Inflammatory macrophage treated with lipopolysaccharide for 4 hours (primary cell): ENCODE measurements around the gene SCMH1.
A peak's percentile ranks its signal among the peaks of the same experiment; 100 is the strongest.

ENCODE experiments used
- DNase-seq: peaks from one replicate; pipeline ENCODE4 v3.0.0-alpha.2; 2020

Gene SCMH1

GRCh38 chr1:41078616-41079015 is 163.5 kb downstream of the SCMH1 start:
- no peak for DNase-seq

DNA sequence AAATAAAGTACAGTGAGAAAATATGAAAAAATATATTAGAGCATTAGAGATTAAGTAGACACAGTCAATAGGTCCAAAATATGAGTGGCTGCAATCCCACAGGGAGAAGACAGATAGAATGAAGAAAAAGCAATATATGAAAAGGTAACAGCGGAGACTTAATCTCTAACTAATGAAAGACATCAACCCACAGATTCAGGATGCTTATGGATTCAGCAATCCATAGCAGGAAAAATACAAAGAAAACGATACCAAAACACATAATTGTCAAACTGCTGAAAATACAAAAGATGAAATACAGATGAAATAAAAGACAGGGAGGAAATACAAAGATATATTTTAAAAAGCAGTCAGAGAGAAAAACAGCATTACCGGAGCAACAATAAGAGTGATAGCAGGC is 163.9 kb downstream of the SCMH1 start:
- no peak for DNase-seq

GRCh38 chr1:41073971-41074370 is 168.1 kb downstream of the SCMH1 start:
- DNase-seq: no peak

DNA sequence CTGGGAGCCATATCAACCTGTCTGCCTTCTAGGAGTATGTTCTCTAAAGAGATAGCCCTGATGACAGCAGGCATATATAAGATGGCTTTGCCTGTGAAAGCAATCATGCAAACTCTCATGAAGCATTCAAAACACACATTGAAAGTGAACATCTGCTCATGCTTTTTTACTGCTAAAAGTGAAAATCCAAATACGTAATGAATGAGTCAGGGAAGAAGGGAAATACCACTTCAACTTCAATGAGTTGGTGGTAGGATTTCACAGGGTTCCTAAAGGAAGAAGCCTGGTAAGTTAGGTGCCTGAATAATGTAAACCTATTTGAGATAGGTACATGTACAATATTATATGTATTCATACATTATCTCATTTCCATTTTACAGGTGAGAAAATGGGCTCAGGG is 170.1 kb downstream of the SCMH1 start:
- no peak for DNase-seq

DNA sequence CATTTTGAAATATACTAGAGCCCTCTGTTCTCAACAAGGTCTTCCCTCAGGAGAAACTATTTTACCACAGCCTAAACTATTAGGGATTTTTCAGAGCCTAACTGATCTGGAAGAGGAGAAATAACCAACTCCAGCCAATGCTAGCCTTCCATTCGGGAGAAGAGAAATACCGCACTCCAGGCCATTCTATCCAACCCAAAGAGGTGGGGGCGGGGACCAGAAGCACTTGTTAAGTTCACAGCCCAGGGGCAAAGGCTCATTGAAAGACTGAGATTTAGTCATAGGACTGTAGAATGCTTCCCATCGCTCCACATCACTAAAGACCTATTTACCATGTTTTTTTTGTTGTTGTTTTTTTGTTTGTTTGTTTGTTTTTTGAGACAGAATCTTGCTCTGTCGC is 185.2 kb downstream of the SCMH1 start:
- DNase-seq: no peak

DNA sequence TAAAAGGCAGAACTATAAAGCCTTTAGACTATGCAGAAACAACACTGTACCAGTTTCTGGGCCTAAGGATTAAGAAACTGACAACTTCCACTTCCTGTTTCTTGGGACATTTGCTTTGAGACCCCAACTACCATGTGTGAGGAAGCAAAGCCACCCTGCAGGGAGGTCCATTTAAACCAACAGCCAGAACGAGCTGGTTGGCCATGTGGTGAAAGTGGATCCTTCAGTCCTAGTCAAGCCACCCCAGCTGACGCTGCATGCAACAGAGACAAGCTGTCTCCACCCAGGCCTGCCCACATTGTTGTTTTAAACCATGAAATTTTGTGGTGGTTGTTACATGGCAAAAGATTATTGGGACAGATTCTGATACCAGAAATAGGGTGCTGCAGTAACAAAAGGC is 188.8 kb downstream of the SCMH1 start:
- peak; percentile 51 for DNase-seq

- no peak for DNase-seq
Measured at GRCh38 chr1:41051022-41051421, 191.1 kb downstream of the SCMH1 start.

GRCh38 chr1:41048540-41048939 is 193.6 kb downstream of the SCMH1 start:
- DNase-seq: no peak

DNA sequence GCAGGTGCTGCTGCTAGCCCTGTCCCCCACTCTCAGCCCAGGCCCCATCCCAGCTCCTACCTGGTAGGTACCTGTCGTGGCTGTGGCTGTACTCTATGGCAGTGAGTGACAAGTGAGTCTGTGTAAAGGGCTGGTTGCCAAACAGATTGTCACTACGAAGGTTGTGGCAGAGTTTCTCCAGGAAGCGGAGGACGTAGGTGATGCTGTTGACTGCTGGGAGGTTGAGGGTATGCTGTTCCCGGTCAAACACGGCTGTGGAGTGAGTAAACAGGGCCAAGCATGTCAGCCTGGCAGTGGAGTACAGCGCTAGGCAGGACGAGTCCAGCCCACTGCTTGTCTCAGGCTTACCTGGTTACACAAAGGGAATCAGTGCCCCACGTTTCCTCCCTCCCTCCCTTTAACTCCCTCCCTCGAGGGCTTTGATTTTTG is 195.7 kb downstream of the SCMH1 start:
- no peak for DNase-seq

DNA sequence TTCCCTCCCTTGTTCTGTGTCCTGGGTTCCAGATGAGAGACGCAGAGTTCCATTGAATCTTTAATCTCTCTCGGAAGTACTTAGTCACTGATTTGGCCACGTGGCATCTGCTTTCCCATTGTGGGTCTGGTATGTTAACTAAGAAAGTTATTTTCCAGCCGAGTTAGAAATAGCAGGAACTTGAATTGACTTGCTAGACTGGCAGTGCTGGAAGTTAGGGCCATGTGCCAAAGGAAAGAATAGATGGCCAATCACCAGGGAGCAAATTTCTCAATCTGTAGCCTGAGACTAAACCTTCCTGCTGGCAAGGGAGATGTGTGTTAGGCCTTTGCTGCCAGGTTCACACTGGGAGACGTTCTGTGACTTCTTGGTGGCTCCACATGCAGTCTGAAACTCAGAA is 196.4 kb downstream of the SCMH1 start:
- DNase-seq: no peak

- DNase-seq: no peak
Measured at GRCh38 chr1:41044187-41044586, 197.9 kb downstream of the SCMH1 start.

DNA sequence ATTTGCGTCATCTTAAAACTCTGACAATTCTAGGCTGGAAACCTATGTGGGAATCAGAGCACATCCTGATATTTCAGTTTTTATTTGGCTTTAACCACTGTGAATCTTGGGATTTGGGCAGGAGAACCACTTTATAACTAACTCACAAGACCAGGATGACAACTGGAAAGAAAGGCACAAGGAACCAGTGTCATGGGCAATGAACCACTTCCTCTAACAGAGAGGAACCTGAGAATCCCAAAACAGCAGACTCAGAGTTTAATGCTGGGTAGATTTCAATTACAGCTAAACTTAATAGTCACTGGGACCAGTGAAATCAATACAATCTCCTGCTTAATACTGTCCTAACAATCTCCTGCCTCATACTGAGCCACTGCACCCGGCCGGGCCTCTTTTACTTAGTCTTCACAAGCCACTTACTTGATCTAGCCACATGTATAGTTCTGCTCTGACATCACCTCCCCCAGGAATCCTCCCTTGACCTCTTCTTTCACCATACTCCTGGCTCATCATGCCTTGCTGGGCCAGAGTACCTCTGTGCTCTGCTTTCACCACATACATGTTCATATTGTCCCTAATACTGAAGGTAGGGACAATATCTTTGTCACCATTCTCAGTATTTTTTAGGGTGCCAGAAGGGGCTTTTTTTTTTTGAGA is 200.4 kb downstream of the SCMH1 start:
- peak; percentile 56 for DNase-seq

DNA sequence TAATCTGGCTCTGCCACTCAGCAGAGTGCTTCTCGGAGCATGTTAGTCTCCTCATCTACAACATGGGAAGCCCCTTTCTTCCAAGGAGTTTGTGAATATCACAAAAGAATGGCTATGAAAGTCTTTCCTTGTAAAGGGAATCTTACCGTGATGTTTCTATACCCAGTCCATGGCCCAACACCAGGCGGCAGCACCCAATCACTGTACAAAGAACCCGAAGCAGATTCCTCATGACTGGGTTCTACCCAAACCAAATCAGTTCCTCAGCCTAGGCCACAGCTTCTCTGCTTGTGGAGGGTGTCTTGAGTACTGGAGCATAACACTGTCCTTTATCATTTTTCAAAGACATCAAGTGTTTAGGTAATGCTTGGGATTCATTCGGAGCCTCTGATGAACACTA is 204.0 kb downstream of the SCMH1 start:
- DNase-seq: no peak

DNA sequence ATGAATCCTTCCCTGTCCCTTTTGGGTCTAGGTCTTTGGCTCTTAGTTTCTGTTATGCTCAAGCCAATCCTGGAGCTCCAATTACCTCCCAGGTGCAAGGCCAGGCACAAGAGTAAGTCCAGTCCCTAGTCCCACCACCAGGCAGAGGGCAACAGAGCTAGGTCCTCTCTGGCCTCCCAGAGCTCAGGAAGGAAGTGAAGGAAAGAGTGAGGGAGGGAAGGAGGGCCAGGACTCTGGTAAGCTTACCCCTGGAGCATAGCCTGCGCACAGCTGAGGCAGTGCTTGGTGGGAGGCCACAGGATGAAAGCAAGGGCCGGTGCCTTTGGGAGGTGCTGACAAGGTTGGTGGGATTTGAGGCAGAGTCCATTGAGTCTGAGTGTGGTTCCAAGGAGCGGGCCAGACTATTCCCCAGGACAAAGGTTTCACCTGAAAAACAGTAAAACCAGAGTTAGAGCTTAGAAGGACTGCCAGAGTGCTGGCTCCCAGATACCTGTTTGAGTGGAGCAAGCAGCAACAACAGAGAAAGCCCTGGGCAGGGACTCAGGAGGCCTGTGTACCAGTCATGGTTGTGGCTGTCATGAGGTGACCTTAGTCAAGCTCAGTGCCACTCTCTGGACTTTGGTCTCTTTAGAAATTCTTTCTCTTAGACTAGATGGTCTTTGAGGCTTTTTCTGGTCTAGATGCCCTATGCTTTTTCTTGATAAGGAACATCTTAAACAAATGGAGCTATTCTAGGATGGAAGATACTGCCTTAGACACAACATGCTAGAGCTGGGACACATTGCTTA is 204.8 kb downstream of the SCMH1 start:
- no peak for DNase-seq

DNA sequence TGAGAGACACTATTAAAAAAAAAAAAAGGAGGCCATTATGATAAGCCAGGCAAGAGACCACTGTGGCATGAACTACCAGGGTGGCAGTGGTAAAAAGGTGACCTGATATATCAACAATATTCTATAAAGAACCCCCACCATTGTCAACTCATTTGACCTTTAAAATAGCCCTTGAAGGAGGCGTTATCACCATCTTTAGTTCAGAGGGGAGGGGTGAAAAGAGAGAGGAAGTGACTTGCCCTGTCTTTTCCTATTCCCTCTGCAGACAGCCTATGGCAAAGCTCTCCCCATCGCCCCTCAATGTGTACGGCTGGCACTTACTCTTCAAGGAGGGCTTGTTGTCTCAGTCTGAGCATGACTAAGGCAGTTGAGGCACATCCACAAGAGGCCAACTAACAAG is 208.8 kb downstream of the SCMH1 start:
- no peak for DNase-seq

DNA sequence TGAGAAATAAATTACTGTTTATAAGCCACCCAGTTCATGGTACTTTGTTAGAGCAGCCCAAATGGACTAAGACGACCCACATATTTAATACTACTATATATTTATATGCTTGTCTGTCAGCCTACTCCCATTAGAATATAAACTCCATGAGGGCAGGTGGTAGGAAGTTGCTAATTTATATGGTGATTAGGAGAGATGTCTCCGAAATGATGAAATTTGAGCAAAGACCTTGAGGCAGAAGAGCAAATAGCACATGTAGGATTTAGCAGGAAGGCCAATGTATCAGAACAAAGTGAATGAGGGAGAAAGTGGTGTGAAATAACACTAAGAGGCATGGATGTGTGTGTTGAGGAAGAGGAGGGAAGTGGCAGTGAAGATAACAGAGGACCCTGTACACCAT is 210.0 kb downstream of the SCMH1 start:
- DNase-seq: no peak

DNA sequence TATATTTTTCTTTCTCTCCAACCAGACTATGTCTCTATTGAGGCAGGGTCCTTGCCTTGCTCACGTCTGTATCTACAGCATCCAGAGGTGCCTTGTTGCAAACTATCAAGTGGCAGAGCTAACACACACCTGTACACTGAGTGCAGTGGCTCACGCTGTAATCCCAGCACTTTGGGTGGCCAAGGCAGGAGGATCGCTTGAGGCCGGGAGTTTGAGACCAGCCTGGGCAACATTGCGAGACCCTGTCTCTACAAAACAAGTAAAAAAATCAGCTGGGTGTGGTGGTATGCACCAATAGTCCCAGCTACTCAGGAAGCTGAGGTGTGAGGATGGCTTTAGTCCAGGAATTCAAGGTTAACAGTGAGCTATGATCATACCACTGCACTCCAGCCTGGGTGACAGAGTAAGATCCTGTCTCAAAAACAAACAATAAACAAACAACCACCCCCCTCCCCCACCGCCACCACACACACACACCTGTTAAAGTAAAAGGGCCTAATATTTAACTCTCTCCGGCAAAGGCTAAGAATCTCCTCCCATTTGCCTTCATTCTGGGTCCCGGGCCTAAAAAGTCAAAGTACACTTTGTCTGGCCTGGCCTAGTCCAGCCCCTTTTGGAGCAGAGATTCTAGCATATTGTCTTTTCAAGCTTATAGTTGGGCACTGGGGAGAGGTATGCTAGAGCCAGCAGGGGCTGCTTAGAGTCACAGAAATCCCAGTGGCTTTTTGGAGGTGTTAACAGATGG is 211.1 kb downstream of the SCMH1 start:
- DNase-seq: no peak

DNA sequence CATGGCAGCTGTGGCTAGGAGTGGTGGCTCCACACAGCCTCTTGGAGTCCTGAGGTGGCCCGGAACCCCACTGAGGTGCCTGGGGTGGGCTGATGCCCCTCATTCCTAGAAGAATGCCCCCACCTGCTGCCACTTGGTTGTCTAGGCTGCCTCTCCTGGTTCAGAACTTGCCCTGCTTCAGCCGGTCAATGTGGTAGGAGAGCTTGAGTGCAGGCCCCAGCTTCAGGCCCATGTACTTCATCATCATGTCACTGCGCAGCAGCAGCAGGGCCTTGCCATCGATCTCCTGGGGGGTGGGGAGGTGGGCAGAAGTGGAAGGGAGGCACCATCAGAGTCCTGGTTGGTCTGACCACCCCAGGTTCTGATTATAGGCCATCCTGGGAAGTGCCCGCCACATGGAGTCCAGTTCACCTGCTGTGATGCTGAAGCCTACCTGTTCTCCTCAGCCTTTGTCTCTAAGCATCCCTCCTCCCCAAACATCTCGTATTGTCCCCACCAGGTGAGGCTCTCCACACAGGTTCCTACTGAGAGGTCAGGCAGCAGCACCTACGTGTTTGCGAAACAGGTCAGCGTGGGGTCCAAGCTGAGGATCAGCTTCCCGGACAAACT is 214.0 kb downstream of the SCMH1 start:
- DNase-seq: no peak

DNA sequence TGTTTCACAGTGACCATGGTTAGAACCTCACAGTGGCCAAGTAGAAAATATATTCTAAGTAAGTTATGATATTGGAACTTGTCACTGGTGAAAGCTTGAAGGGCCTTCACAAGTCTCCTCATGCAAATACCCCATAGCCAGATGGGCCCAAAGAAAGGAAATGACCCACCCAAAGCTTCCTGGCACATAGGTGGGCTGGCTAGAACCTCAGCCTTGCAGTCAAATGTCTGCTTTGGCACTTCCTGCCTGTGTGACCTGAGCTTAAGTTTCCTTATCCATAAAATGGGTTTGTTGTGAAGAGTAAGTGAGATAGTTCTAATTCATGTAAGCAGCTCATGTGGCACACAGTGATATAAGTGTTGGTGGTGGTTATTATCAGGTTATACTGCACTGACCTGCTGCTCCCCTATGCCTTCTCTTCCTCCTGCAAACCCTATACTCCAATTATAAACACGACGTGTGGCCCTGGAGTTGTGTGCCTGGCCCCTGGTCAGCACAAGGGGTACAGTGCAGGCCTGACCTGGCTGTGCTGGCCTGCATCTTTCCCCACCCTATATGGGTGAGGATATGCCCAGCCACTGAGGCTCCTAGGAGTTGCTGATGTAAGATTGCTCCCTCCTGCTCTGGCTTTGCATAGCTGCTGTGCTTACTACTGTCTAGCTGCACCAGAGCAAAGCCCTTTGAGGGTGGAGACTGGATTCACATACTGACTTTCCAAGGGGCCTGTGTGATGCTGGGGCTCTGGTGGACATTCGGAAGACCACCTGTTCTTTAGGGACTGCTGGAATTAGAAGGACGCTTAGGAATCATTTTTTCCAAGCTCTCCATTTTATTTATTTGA is 215.9 kb downstream of the SCMH1 start:
- DNase-seq: no peak

GRCh38 chr1:41024953-41025352 is 217.2 kb downstream of the SCMH1 start:
- DNase-seq: no peak

- no peak for DNase-seq
Measured at GRCh38 chr1:41023279-41023990, 218.7 kb downstream of the SCMH1 start.

DNA sequence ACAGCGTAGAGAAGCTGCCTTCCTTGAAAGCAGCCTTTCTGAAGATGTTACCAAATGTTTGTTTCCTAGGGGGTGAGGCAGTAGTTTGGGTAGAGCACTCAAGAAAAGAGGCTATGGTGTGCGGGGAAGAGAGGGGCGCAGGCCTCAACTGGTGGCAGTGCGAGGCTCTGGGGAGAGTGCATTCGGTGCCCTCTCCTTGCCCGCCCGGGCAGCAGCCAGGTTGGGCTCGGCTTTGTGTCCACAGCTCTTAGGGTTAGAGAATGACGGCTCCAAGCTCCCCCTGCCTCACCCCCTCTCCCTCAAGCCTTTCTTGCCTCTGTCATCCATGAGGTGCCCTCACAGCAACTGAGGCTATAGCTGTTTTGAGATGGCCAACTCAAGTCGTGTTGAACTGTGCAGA is 219.7 kb downstream of the SCMH1 start:
- no peak for DNase-seq
